ENCODE results near the gene MRPL16. TPM values are rescaled to one million over a fixed set of nuclear protein-coding genes. Genes with fewer than 3 reads are reported as not detected.
A peak's percentile ranks its signal among the peaks of the same experiment; 100 is the strongest.

Gene MRPL16
- total and polyA plus RNA-seq, 7 donors = 41.9 to 79.5 (median 52.6) TPM

- intact Hi-C loops (cut with DNase I) = no loop called here
- 91 to 93% methylated on average over 1 of the region's 1 CpG for WGBS, 2 donors
Measured at GRCh38 chr11:59813364-59813763, 2.8 kb upstream of the MRPL16 start.

GRCh38 chr11:59812220-59812619 lies 1.6 kb upstream of the MRPL16 start:
- H3K4me3 ChIP-seq = no peak overlapping the region
- 91 to 96% methylated on average over 2 of the region's 2 CpGs for WGBS, 2 donors

More at GRCh38 chr11:59813364-59813763, 2.8 kb upstream of the MRPL16 start:
- TF ChIP-seq EP300 (IDR thresholded peaks at IDR 0.05) (no peak), POLR2AphosphoS5 (IDR thresholded peaks at IDR 0.05) (no peak), POLR2A (IDR thresholded peaks at IDR 0.05) (no peak)
- TF ChIP-seq, protein P1, sequence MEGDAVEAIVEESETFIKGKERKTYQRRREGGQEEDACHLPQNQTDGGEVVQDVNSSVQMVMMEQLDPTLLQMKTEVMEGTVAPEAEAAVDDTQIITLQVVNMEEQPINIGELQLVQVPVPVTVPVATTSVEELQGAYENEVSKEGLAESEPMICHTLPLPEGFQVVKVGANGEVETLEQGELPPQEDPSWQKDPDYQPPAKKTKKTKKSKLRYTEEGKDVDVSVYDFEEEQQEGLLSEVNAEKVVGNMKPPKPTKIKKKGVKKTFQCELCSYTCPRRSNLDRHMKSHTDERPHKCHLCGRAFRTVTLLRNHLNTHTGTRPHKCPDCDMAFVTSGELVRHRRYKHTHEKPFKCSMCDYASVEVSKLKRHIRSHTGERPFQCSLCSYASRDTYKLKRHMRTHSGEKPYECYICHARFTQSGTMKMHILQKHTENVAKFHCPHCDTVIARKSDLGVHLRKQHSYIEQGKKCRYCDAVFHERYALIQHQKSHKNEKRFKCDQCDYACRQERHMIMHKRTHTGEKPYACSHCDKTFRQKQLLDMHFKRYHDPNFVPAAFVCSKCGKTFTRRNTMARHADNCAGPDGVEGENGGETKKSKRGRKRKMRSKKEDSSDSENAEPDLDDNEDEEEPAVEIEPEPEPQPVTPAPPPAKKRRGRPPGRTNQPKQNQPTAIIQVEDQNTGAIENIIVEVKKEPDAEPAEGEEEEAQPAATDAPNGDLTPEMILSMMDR (IDR thresholded peaks at IDR 0.05) = no peak
- Histone ChIP-seq H3K9me3 (no peaks in the 10 kb centered on the region), H3K27ac (no peak overlapping the region), H3K36me3 (peaks cover 0 to 7% (median 0%) of the 10 kb centered on the region in 4 donors), H3K27me3 (no peaks in the 10 kb centered on the region), H3K4me3 (no peak overlapping the region), H3K4me1 (peaks cover 0 to 18% (median 13%) of the 10 kb centered on the region in 4 donors)
- DNase-seq = no peak

GRCh38 chr11:59810911-59811259 lies 307 bp upstream of the MRPL16 start:
- no peak for TF ChIP-seq POLR2AphosphoS5 (IDR thresholded peaks at IDR 0.05)
- TF ChIP-seq, protein P1 (IDR thresholded peaks at IDR 0.05) = no peak
- TF ChIP-seq POLR2A (IDR thresholded peaks at IDR 0.05) = no peak
- 5 to 9% methylated on average over 8 of the region's 8 CpGs for WGBS, 2 donors
- Histone ChIP-seq H3K4me1 (peaks cover 0 to 18% (median 13%) of the 10 kb centered on the region in 4 donors), H3K9me3 (no peaks in the 10 kb centered on the region), H3K27ac (peak overlapping the region; percentile 83 to 88 (median 86)), H3K36me3 (peaks cover 11 to 32% (median 17%) of the 10 kb centered on the region in 4 donors), H3K27me3 (no peaks in the 10 kb centered on the region), H3K4me3 (peak overlapping the region; percentile 81 to 97 (median 94))
- intact Hi-C loops (cut with DNase I) = loop anchor here (2.0 kb wide), 1 partner anchor 56 kb away; the partner anchor contains the start of gene STX3
- no peak for DNase-seq

More at GRCh38 chr11:59812220-59812619, 1.6 kb upstream of the MRPL16 start:
- peaks cover 0 to 18% (median 13%) of the 10 kb centered on the region in 4 donors for H3K4me1 ChIP-seq
- no peak for DNase-seq
- TF ChIP-seq EP300 (IDR thresholded peaks at IDR 0.05) (no peak), POLR2A (IDR thresholded peaks at IDR 0.05) (no peak), POLR2AphosphoS5 (IDR thresholded peaks at IDR 0.05) (no peak)
- TF ChIP-seq, protein P1 (IDR thresholded peaks at IDR 0.05) = no peak
- intact Hi-C loops (cut with DNase I) = no loop called here
- H3K36me3 ChIP-seq = peaks cover under 1 to 18% (median 5%) of the 10 kb centered on the region in 4 donors
- H3K9me3 ChIP-seq = no peaks in the 10 kb centered on the region
- H3K27me3 ChIP-seq = no peaks in the 10 kb centered on the region
- H3K27ac ChIP-seq = no peak overlapping the region

DNA sequence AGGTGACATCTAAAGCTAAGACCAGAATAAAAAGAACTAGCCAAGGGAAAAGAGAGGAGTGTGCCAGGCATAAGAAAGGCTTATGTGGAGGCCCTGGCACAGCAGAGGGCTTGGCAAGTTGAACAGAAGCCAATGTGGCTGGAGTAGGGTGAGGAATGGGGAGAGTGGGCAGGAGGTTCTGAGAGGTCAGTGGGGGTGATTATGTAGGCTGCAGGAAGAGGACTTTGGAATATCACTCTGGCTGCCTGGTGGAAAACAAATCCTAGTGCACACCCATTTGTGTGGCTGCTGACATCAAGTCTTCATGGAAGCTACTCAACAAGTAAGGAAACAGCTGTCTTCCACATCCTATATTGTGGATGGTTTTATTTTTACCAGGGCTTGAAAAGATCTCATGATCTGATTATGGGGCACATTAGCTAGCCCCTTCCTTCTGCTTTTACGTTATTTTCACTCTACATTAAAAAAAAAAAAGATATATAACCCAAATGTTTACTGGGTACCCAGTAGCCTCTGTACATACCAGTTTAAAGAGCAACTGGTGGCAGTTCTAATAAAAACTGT lies 3.4 kb downstream of the MRPL16 start:
- H3K4me3 ChIP-seq = no peak overlapping the region
- H3K27me3 ChIP-seq = no peaks in the 10 kb centered on the region
- intact Hi-C loops (cut with DNase I) = loop anchor here (10.0 kb wide), 1 partner anchor 272 kb away; no protein-coding TSS in a partner anchor
- no peak for TF ChIP-seq POLR2A (IDR thresholded peaks at IDR 0.05)
- TF ChIP-seq, protein P1 (IDR thresholded peaks at IDR 0.05) = no peak
- TF ChIP-seq POLR2AphosphoS5 (IDR thresholded peaks at IDR 0.05) = no peak
- no peak for TF ChIP-seq EP300 (IDR thresholded peaks at IDR 0.05)
- WGBS, 2 donors = 73 to 79% methylated on average over 1 of the region's 1 CpG
- peaks cover 0 to 18% (median 13%) of the 10 kb centered on the region in 4 donors for H3K4me1 ChIP-seq
- no peaks in the 10 kb centered on the region for H3K9me3 ChIP-seq
- H3K27ac ChIP-seq = no peak overlapping the region
- DNase-seq = no peak
- H3K36me3 ChIP-seq = peaks cover 11 to 58% (median 19%) of the 10 kb centered on the region in 4 donors
